GM18526 (cell line): ENCODE results near the gene SNX4.

Source experiments
- POLR2A ChIP-seq: IDR thresholded peaks from 3 replicates; pipeline ENCODE4 v1.6.1; 2011; ENCODE audit not compliant: insufficient read length; ENCODE audit errors: extremely low read depth

The SNX4 gene

GRCh38 chr3:125431912-125432790 lies 87.9 kb downstream of the SNX4 start:
- TF ChIP-seq POLR2A, result no peak

DNA sequence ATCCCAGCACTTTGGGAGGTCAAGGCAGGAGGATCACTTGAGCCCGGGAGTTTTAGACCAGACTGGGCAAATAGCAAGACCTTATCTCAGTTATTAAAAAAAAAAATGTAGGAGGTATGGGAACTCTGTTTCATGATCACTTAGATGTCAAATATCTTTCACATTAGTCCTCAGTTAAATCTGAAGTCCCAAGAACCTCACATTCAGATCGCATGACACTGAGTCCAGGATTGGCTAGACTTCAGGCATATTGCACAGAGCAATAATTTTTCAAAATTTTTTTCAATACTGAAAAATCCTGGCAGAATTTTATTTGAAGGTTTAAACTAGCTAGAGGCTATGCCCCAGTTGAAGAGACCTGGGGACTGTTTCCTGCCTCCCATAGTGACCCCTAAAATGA lies 88.6 kb downstream of the SNX4 start:
- no peak for TF ChIP-seq POLR2A

DNA sequence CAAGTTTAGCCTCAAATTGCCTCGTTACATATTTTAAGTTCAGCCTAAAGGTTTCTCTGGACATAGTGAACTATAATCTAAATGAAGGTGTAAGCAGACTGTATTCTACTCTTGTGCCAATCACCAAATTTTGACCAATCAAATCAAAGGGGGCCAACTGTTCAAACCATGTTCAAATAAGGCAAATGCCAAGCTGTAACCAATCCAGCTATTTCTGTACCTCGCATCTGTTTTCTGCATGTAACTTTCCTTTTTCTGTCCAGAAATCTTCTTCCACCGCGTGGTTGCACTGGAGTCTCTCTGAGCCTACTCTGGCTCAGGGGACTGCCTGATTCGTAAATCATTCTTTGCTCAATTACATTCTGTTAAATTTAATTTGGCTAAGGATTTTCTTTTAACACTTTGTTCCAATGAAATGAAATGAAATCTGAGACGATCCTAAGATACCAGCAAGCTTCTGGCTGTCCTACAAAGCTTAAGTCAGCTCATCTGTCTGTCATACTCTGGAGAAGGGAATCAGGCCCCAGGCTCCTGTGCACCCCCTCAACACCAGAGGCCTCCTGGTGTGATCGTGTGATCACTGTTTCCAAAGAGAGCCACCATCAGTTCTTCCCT lies 91.7 kb downstream of the SNX4 start:
- TF ChIP-seq POLR2A, result no peak

- no peak for TF ChIP-seq POLR2A
Observed at GRCh38 chr3:125418306-125418705, 101.7 kb downstream of the SNX4 start.

GRCh38 chr3:125416235-125416634 lies 103.8 kb downstream of the SNX4 start:
- TF ChIP-seq POLR2A, result no peak

DNA sequence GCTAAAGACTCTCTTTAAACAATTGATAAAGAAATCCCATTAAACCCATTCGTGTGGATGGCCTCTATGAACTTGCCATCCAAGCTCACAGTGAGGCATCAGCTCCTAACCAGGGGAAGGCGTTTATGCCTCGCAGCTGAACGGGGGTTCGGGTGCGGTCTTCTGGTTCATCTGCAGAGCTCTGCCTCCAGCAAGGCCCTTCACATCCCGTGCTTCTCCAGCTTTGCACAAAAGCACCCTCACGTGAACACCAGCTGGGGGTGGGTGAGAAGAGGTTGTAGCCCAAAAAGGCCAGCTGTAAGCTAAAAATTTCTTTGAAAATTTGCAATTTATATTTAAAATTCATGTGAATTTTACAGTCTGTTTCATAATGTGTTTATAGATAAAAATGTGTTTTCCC lies 105.3 kb downstream of the SNX4 start:
- no peak for TF ChIP-seq POLR2A

DNA sequence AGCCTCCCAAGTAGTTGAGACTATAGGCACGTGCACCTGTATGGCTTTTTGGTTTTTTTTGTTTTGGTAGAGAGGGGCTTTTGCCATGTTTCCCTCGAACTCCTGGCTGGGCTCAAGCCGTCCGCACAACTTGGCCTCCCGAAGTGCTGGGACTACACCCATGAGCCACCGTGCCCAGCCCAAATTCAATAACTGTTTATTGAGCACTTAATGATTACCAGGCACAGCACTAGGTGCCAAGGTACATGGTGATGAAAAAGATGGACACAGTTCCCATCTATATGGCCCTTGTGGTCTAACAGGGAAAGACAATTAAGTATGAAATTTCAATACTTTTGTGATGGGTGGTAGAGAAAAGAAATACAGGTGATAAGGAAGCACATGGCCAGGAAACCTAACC lies 109.1 kb downstream of the SNX4 start:
- TF ChIP-seq POLR2A, result no peak

DNA sequence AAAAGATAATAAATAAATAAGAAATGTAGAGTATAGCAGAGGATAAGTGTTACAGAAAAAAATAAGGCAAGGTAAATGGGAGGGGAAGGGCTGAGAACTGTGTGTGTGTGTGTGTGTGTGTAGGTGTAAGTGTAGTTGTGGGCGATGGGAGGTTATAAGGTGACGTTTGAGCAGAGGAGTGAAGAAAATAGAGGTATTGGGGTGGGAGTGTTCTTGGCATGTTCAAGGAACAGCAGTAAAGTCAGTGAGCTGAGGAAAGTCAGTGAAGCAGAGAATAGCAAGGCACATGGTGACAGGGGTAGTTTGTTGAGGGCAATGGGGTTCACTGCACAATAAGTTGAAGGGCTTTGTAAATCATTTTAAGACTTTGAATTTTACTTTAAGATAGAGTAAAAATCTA lies 113.9 kb downstream of the SNX4 start:
- TF ChIP-seq POLR2A, result no peak

DNA sequence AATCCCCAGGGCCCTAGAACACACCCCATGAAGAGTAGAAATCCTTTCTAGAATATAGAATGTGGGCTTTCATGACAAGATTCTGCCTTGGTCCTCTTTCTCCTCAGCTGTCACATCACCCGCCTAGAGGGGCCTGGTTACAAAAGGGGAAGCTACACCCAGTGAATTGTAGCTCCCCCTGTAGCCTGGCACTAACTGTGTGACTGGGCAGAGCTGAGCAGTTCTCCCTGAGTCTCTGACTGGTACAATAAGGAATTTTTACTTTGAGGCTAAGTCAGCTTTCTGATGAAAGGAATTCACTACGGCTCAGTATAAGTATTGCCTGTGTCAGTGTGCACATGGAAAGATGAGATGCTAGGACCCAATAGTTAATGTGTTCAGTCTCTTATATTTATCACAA lies 116.2 kb downstream of the SNX4 start:
- TF ChIP-seq POLR2A, result no peak

DNA sequence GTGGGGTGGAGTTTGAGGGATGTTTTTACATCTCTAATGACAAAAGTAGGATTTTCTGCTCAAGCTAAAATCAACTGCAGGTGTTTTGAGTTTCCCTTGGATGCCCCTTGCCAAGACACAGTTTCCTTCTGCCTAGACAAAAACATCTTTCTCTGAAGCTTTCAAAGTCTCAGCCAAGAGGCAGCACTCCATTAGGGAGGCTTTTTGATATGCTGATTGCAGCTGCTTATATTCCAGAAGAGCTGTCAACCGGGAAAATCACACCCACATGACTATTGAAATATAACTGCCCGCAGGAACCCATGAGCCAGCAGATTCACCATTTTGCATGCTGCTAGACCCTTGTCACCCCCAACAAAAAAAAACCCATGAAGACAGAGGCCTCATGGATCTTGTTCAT lies 117.4 kb downstream of the SNX4 start:
- no peak for TF ChIP-seq POLR2A

DNA sequence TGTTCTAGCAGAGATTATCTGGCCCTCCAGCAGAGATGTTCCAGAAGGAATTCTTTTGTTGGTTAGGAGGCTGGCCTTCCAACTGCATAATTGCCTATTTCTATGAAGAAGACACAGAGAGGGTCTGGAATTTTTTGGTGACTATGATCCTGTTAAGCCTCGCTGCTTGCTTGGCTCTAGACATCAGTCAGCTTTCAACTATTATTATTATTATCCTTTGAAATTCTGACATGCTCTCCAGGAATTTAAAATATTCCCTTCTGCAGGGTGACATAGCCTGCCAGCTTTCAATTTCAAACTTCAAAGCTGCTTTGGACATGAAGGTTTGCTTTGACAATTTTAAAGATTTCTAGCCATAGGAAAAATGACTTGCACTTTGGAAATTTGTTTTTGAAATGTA lies 118.6 kb downstream of the SNX4 start:
- no peak for TF ChIP-seq POLR2A

- TF ChIP-seq POLR2A, result no peak
Observed at GRCh38 chr3:125398952-125399351, 121.0 kb downstream of the SNX4 start.
